Breast epithelium (tissue), 4 donors: ENCODE data around the gene MYO3B. TPM values are rescaled to one million over a fixed set of nuclear protein-coding genes. Genes with fewer than 3 reads are reported as not detected.

Experiments
- DNase-seq, 2 donors: peaks; one replicate each; pipeline ENCODE4 v3.0.0-alpha.2; 2019; ENCODE audit warnings: low spot score in 2 of 2
- H3K27ac ChIP-seq, 2 donors: fragments of 200-600 bp; sonication (generic) in 1 of 2; one replicate each; pipeline ENCODE4 v1.5.1; 2016 to 2019; ENCODE audit warnings: mild to moderate bottlenecking in 1 of 2
- H3K27me3 ChIP-seq, 2 donors: fragments of 200-600 bp; sonication (generic) in 1 of 2; one replicate each; pipeline versions ENCODE4 v1.5.1 to v1.6.0; 2017 to 2019; ENCODE audit warnings: control low read depth in 1 of 2, mild to moderate bottlenecking in 1 of 2
- H3K36me3 ChIP-seq: fragments of 200-600 bp; one replicate; pipeline ENCODE4 v1.5.1; 2019
- H3K4me1 ChIP-seq, 2 donors: fragments of 200-600 bp; sonication (generic); one replicate each; pipeline ENCODE4 v1.5.1; 2016 to 2019; ENCODE audit warnings: control low read depth in 1 of 2
- H3K4me3 ChIP-seq, 3 donors: fragments of 200-600 bp; sonication (generic); 1 replicate in 2 of 3; 2 replicates in 1 of 3; pipeline ENCODE4 v1.5.1; 2016 to 2019; ENCODE audit warnings: mild to moderate bottlenecking in 3 of 3, moderate library complexity in 2 of 3
- H3K9me3 ChIP-seq, 2 donors: fragments of 200-600 bp; sonication (generic) in 1 of 2; one replicate each; pipeline ENCODE4 v1.5.1; 2016 to 2019; ENCODE audit warnings: control low read depth in 1 of 2
- POLR2A ChIP-seq: fragments of 450-650 bp; IDR thresholded peaks from one replicate; pipeline ENCODE4 v1.6.1; 2016; ENCODE audit warnings: antibody characterized with exemption, mild to moderate bottlenecking, moderate library complexity
- POLR2AphosphoS5 ChIP-seq, 3 donors: sonication (generic); formaldehyde crosslinking; IDR thresholded peaks; one replicate each; pipeline ENCODE4 v1.6.1; 2017; ENCODE audit warnings: antibody characterized with exemption in 3 of 3
- intact Hi-C: fragments of 100-400 bp; cut with DNase I; formaldehyde crosslinking; loops from one replicate; pipeline ENCODE4 v1.15.1; 2023; ENCODE audit warnings: low total_unique reads
- total RNA-seq, 3 donors: library from RNA; depleted of rRNA; stranded (reverse); fragments of >200 nt; gene quantifications; one replicate each; pipeline ENCODE4 v1.1.0, GENCODE V29; 2016
- TF ChIP-seq, protein P1 (sequence below), 3 donors: fragments of 450-650 bp; IDR thresholded peaks; one replicate each; pipeline ENCODE4 v1.5.1; 2016 to 2017; ENCODE audit warnings: antibody characterized with exemption in 3 of 3, mild to moderate bottlenecking in 3 of 3, moderate library complexity in 3 of 3

The MYO3B gene
- total RNA-seq, 3 donors from 2014 or later, result 0.15 to 0.98 (median 0.16) TPM

DNA sequence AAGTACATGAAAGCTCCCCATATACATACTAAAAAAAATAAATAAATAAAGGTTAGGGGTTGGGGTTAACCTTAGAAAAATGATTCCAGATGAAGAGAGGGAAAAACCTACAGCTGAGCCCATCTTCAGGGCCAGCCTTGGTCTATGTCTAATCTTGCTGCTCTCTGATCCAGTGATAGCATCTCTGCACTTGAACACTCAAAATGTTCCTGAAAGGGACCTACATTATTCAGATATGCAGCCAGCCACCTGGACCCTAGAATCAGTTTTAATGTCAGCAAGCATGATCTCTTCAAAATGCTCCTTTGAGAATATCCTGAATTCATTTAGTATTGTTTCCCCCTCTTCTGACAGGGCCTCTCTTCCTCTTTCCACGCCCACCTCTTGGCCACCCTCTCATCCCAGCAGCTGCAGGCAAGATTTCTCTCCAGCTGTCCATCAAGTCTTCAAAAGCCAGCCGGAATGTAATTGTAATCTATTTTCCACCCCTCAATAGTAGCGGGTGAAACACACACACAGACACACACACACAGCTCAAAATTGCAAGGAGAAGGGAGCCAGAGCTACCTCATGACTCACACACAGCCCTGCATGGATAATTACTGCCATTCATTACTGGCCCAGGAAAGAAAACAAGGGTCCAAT is 135.5 kb downstream of the MYO3B start:
- no peak overlapping the region for H3K4me3 ChIP-seq
- DNase-seq, result no peak
- H3K4me1 ChIP-seq, result no peaks in the 10 kb centered on the region
- H3K27me3 ChIP-seq, result no peaks in the 10 kb centered on the region
- no peak for TF ChIP-seq POLR2A
- no peak for TF ChIP-seq POLR2AphosphoS5 (IDR thresholded peaks at IDR 0.05)
- TF ChIP-seq, protein P1, sequence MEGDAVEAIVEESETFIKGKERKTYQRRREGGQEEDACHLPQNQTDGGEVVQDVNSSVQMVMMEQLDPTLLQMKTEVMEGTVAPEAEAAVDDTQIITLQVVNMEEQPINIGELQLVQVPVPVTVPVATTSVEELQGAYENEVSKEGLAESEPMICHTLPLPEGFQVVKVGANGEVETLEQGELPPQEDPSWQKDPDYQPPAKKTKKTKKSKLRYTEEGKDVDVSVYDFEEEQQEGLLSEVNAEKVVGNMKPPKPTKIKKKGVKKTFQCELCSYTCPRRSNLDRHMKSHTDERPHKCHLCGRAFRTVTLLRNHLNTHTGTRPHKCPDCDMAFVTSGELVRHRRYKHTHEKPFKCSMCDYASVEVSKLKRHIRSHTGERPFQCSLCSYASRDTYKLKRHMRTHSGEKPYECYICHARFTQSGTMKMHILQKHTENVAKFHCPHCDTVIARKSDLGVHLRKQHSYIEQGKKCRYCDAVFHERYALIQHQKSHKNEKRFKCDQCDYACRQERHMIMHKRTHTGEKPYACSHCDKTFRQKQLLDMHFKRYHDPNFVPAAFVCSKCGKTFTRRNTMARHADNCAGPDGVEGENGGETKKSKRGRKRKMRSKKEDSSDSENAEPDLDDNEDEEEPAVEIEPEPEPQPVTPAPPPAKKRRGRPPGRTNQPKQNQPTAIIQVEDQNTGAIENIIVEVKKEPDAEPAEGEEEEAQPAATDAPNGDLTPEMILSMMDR (IDR thresholded peaks at IDR 0.05), result no peak
- no peaks in the 10 kb centered on the region for H3K9me3 ChIP-seq
- intact Hi-C loops, result no loop called here
- H3K27ac ChIP-seq, result no peak overlapping the region
- H3K36me3 ChIP-seq, result no peaks in the 10 kb centered on the region

DNA sequence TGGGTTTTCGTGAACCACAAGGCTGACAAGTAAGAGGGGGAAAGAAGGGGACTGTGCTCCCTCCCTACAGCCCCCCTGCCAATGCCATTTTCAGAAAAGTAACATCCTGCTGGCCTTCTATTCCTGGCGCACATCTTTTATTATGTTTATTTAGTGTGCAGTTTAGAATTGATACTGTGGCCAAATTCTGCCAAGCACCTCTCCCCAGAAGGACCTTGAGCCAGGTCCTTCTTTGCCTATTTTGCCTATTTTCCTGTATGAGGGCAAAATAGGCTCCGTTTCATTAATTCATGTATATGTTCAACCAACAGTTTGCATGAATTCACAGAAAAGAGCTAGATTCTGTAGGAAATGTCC is 136.0 kb downstream of the MYO3B start:
- Histone ChIP-seq H3K9me3 (no peaks in the 10 kb centered on the region), H3K4me1 (no peaks in the 10 kb centered on the region), H3K27me3 (no peaks in the 10 kb centered on the region), H3K27ac (no peak overlapping the region), H3K36me3 (no peaks in the 10 kb centered on the region), H3K4me3 (no peak overlapping the region)
- no peak for DNase-seq
- intact Hi-C loops, result no loop called here
- TF ChIP-seq, protein P1 (IDR thresholded peaks at IDR 0.05), result no peak
- TF ChIP-seq POLR2A, result no peak
- TF ChIP-seq POLR2AphosphoS5 (IDR thresholded peaks at IDR 0.05), result no peak

DNA sequence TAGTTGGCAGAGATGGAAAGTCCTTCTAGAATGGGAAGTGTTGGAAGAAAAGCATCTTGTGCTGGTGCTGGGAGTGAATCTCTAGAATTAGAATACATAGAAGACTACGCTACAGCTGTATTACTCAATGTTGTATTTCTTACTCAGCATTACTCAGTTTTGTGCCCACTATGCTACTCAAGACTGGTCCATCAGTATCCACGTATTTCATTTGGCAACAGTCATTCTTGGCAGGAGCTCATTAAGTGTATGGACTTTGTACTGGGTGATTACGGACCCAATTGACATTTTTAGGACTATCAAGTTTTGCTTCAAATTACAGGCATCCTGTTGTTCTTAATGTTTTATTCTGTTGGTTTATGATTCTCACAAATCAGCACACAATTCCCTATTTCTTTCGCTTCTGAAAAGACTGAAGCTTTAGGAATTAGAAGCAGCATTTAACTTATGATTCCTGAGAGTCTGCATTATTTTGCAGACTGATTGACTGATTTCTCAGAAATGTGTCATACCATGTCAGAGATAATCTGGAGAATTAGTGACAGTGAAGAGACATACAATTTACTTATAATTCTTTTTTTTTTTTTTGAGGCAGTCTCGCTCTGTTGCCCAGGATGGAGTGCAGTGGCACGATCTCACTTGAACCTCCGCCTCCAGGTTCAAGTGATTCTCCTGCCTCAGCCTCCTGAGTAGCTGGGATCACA is 136.9 kb downstream of the MYO3B start:
- Histone ChIP-seq H3K27ac (no peak overlapping the region), H3K36me3 (no peaks in the 10 kb centered on the region), H3K4me3 (no peak overlapping the region), H3K27me3 (no peaks in the 10 kb centered on the region), H3K9me3 (peaks cover 0 to 1% of the 10 kb centered on the region in 2 donors), H3K4me1 (no peaks in the 10 kb centered on the region)
- intact Hi-C loops, result no loop called here
- DNase-seq, result no peak
- TF ChIP-seq POLR2A (no peak), POLR2AphosphoS5 (IDR thresholded peaks at IDR 0.05) (no peak)
- TF ChIP-seq, protein P1 (IDR thresholded peaks at IDR 0.05), result no peak

DNA sequence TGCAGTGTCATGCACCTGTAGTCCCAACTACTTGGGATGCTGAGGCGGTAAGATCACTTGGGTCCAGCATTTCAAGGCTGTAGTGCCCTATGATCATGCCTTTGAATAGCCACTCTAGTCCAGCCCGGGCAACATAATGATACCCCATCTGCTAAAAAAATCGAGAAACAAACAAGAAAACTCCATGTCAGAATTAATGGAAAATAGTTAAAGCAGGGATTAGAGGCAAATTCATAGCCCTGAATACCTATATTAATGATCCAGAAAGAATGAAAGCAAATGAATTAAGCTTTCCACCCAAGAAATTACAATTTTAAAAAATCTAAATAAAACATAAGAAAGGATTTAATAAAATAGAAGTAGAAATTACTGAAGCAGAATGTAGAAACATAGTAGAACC is 143.0 kb downstream of the MYO3B start:
- no peak for TF ChIP-seq POLR2AphosphoS5 (IDR thresholded peaks at IDR 0.05)
- no peak for TF ChIP-seq POLR2A
- TF ChIP-seq, protein P1 (IDR thresholded peaks at IDR 0.05), result no peak
- H3K36me3 ChIP-seq, result no peaks in the 10 kb centered on the region

DNA sequence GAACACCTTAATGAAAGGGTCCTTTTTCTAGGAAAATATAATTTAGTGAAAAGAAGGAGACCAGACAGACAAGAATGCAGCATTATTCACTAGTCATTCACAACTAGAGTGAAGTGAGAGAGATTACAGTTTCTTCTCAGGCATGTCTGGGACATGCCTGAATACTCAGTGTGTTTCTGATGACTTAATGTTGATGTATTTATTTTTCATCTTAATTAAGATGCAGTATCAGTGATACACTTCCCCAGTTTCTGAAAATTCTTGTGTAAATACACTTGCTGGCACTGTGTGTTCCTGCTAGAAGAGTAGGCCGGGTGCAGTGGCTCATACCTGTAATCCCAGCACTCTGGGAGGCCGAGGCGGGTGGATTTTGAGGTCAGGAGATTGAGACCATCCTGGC is 143.6 kb downstream of the MYO3B start:
- no peak for DNase-seq
- intact Hi-C loops, result no loop called here
- H3K9me3 ChIP-seq, result peaks cover 0 to 15% of the 10 kb centered on the region in 2 donors
- no peak for TF ChIP-seq POLR2A
- TF ChIP-seq POLR2AphosphoS5 (IDR thresholded peaks at IDR 0.05), result no peak
- TF ChIP-seq, protein P1 (IDR thresholded peaks at IDR 0.05), result no peak
- H3K4me1 ChIP-seq, result no peaks in the 10 kb centered on the region
- H3K36me3 ChIP-seq, result no peaks in the 10 kb centered on the region
- no peaks in the 10 kb centered on the region for H3K27me3 ChIP-seq
- H3K27ac ChIP-seq, result no peak overlapping the region
- no peak overlapping the region for H3K4me3 ChIP-seq

More for the DNA sequence above, 143.0 kb downstream of the MYO3B start:
- intact Hi-C loops, result no loop called here
- Histone ChIP-seq H3K27me3 (no peaks in the 10 kb centered on the region), H3K9me3 (peaks cover 0 to 15% of the 10 kb centered on the region in 2 donors), H3K4me3 (no peak overlapping the region), H3K4me1 (no peaks in the 10 kb centered on the region), H3K27ac (no peak overlapping the region)
- DNase-seq, result no peak
